NCI-H82 (cell line): Measurements from ENCODE around the gene KCNT1.

Experiments used
- DNase-seq: peaks from one replicate; lab custom pipeline; 2025; lab: John Stamatoyannopoulos, UW

The KCNT1 gene

DNA sequence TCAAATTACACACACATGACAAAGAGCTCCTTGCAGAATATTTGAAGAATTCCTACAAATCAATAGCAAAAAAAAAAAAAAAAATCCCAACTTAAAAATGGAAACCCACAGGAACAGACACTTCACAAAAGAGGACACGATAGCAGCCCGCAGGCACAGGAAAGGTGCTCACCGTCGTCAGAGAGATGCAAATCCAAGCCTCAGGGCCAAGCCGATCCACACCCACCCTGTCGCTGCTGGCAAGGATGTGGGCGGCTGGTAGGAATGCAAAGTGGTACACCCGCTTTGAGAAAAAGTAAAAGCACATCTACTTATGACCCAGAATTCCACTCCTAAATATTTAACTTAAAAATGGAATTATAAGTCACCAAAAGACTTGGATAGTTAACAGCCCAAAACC is 28.0 kb upstream of the KCNT1 start:
- no peak for DNase-seq

DNA sequence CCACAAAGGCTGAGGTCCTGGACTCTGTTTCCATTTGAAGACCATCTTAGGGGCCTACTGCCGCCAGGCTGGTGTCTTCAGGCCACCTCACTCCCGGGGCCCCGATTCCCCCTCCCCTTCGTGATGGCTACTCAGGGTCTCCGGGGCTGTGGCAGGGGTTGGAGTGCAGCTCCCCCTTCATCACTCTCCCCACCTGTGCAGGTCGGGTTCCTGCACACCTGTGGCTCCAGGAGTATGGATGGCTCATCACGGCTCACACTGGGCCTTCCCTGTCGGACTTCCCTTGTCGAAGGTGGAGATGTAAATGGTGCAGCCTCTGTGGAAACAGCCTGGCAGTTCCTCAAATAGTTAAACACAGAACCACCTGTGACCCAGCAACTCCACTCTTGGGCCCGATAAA is 27.0 kb upstream of the KCNT1 start:
- DNase-seq = no peak

DNA sequence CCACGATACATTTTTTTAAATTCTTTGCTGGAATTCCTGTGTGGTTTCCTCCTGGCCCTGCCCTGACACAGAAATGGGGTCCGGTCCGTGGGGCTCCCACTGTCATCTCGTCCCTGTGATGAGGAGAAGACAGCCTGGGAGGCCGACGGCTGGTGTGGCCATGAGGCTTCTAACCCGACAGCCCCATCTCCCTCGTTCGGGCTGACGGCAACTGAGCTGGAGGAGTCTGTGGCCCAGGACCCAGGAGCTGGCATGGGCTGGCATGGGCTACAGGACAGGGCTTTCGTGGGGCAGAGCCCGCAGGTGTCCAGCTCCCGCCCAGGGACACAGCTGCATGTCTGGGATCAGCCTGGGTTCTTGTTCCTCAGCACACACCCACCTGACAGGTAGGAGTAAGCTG is 25.1 kb upstream of the KCNT1 start:
- no peak for DNase-seq

DNA sequence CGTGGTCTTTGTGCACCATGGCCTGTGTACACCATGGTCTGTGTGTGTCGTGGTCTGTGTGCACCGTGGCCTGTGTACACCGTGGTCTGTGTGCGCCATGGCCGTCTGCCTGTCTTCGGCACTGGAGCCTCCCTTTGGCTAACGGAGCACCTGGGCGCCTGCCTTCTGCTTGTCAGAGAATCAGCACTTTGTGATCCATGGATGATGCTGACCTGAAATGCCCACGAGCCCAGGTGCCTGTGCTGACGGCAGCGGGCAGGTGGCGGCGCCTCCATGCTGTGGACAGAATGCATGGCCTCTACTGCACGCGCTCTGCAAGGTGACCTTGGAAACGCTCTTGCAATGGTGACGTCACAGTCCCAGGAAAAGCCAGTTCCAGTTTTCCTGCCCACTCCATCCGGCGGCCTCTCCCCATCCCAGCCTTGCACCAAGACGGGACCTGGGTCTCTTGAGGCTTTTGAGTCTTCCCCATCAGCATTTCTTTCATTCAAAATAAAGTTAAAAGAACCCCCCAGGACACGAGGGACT is 24.3 kb upstream of the KCNT1 start:
- DNase-seq = no peak

DNA sequence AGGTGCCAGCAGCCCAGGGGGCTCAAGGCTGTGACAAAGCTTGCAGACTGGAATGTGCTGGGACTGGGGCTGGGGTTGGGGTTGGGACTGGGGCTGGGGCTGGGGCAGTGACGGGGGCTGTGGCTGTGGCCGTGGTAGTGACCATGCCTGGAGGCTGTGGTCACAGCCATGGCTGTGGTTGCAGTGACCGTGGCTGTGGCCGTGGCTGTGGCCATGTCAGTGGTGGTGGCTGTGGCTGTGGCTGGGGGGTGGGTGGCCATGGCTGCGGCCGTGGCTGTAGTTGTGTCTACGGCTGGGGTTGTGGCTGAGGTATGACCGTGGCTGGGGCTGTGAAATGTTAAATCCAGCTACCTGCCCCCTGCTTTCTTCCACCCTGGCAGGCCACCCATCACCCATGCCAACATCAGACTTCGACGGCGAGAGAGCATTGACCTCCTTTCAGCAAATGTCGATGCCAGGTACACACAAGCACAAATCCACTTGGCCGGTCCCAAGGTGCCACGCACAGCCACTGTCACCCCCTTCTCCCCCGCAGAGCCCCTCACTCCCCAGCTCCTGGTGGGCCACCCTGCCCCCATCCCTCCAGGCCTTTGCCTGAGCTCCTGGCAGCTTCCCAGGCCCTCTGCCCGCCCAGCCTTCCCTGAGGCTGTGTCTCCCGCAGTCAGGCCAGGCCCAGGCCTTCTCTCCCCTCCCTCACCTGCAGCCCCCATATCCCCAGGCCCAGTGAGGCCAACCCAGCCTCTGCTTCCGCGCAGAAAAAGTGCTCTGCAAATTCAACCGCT is 23.6 kb upstream of the KCNT1 start:
- DNase-seq = no peak

DNA sequence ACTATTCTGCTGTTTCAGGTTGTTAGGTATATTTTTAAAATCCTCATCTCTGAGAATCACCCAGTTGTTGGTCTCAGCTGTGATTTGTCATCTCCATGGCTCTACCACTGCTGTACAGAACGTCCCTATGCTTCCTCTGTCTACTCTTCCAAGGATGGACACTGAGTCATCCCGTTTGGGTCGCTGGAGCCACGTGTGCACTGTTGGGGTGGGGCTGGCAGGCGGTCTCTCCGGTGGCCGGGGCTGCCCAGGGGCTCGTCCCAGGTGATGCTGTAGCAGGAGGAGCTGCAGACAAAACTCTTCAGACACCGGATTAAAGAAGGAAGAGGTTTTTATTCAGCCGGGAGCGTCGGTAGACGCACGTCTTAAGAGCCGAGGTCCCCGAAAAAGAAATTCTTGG is 21.9 kb upstream of the KCNT1 start:
- no peak for DNase-seq

DNA sequence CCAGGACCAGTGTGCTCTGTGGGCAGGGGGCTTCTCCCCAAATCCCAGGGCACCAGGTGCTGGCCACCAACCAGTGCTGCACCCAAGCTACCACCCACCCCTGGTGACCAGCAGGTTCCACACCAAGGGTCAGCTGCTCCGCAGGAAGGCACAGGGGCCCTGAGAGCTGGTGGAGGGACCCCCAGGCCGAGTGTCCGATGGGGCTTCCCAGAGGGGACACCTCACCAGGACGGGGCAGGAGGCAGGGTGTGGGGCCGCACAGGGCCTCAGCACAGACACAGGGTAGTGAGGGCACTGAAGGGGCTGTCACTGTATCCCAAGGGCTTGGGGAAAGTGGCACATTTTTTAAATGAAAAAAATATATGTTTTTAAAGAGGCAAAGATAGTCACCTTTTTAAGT is 20.8 kb upstream of the KCNT1 start:
- no peak for DNase-seq

DNA sequence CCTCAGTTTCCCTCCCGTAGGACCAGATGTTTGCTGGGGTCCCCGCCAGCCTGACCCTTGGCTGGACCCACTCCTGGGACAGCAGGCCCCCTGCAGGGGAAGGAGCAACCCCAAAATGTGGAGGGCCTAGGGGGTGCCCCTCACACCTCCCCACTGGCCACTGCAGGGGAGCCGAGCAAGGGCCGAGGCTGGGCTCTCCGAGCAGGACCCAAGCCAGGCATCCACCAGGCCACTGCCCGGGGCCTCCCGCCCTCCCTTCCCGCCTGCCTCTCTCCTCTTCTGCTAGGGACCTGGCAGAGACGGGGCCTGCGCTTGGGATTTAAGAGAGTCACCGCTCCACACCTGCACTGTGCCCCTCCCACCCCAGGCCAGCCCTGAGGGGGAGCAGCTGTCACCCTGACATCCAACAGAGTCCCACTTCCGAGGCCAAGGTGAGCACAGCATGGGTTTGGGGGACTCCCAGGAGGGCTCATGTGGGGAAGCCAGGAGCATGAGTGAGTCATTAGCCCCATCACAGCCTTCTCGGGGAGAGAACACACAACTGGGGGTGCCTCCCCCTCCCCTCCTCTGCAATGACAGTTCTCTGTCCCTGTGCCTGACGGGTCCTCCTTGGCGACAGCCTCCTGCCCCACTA is 18.5 kb upstream of the KCNT1 start:
- DNase-seq = no peak

DNA sequence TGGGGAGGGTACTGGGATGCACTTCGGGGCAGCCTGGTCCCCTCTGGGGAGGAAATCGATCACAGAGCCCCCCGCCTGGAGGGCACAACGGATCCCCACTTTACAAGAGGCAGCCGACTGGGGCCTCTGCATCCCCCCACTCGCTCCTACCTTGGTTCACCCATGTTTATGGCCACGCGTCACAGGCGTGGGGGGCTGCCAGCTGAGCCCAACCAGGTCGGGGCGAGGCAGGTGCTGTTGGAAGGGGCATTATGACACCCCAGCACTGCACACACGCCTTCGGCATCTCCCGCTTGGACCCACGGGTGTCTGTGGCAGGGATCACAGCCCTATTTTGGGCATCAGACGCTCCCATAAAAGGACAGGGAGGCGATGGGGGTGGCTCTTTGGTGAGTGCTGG is 17.3 kb upstream of the KCNT1 start:
- no peak for DNase-seq

DNA sequence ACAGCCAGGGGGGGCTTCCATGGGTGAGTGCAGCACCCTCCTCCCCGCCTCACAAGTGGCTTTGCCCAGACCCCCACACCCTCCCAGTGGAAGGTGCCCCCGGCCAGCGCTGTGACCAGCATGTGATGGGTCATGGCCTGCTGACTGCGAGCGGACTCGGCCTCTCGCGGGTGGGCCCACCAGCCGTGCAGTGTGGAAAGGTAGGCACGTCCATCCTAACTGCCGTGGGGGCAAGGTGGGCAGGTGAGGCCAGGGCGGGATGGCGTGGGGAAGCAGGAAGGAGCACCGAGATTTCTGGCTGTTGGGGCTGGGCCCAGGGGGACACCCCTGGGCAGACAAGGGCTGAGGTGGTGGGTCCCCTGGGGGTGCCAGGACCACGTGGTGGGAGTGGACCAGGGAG is 14.8 kb upstream of the KCNT1 start:
- DNase-seq = no peak

DNA sequence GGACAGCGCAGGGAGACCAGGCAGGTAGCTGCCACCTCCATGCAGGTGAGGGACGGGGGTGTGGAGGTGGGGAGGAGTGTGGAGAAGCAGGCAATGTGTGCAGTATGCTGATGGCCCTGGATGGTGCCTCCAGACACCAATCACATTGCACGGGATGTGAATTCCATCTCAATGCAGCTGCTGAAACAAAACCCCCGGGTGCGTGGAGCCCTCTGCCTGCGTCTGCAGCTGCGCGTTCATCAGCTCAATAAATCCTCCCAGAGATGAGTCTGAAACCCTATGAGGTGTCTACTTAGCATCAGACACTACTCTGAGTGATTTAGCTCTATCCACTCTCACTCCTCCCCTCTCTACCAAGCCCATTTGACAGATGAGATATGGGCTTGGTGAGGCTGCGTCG is 13.0 kb upstream of the KCNT1 start:
- no peak for DNase-seq

DNA sequence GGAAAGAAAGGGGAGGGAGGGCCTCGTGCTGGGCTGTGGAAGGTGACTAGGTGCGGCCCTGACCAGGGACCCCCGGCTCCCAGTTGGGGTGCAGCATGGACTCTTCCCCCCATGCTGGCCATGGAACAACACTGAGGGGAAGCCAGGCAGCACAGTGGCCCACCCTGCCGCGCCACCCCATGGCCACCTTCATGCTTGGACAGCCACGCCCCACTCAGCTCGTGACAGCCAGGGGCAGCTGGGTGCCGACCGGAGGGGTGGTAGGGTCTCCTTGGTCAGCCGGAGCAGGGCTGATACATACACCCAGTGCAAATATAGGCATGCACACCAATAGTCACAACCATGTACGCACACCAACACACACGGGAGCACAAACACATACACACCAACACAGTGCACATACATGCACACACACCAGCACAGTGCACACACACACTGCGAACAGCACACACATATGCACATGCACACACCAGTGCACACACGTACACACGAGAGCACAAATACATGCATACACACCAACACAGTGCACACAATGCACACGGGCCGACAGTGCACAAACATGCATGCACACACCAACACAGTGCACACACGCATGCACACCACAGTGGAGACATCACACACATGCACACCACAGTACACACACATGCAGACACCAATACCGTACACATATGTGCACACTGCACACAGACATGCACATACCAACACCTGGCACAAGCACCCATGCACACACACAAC is 11.0 kb upstream of the KCNT1 start:
- no peak for DNase-seq

DNA sequence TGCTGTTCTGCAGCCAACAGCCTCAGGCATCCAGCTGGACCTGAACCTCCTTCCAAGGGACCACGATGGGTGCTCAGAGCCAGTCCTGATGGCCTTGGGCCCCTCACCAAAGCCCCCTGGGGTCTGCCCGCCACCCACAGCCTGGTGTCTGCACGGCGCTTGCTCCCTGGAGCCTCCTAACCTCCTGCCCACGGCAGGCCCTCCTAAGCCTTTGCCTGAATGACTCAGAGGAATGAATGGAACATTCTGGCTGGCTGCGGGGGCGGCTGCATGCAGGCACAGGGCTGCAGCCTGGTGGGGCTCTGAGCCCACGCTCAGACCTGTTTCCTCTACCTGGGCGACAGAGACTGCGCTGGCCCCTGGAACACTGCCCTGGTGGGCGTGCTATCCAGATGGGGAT is 9.6 kb upstream of the KCNT1 start:
- no peak for DNase-seq

DNA sequence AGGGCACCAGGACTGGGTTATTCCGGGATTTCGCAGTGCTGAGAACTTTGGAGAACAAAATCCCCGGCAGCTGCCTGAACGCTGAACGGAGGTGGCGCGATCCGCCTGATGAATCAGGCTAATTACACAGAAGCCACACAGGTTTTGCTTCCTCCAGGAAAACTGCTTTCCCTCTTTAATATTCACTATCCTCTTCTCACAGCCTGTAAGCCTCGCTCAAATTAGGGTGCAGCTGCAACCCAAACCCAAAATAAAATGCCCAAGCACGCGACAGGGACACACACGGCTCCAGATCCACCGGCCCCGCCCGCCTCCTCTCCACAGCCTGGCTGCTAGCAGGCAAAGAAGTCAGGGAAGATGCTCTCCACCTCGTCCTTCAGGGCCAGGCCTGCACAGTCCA is 8.7 kb upstream of the KCNT1 start:
- no peak for DNase-seq

DNA sequence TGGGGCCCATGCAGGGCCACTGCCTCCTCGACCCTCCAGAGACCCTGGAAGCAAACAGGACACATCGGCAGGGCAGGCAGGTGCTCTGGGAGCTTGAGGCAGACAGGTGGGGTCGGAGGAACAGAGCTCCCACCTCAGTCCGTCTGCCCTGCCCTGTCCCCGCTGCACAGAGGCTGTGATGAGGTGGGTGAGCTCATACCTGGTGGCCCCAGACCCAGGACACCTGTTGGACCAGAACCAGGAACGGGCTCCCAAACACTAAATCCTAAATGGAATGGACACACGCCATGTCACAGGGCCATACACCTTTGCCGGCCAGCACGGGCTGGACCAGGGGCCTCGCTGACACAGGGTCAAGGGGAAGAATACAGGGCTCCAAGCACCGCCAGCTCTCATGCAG is 8.2 kb upstream of the KCNT1 start:
- no peak for DNase-seq

DNA sequence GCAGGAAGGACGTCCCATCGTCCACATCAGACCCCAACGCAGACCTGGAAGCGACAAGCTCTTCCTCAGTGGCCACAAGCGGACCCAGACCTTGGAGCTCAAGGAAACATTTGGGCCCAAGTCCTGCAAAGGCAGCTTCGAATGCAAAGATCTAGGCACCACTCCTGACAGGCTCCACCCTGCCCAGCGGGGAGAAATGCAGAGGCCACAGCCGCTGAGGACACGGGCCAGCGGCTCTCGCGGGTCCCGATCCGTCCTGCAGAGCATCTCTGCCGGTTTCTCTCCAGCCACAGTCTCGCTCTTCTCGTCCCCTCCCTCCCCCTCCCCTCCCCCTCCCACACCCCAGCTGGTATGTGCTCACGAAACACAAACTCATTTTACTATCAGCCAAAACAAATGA is 7.6 kb upstream of the KCNT1 start:
- no peak for DNase-seq

DNA sequence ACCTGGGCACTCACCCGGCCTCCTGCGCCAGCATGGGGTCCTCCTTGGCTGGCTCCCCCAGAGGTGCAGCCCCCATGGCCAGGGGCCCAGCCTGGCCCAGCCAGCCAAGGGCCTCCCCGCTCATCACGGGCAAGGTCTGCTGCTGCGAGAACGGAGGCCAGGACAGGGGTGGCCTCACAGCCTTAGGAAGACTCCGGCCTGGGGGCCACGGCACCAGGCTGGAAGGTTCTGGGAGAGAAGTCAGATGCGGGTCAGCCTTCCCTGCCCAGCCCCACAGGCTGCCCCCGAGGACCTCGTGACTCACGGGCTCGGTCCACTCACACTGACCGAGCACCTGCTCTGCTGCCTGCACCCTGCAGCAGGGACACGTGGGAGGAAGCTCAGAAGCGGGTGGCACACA is 6.9 kb upstream of the KCNT1 start:
- DNase-seq = no peak

DNA sequence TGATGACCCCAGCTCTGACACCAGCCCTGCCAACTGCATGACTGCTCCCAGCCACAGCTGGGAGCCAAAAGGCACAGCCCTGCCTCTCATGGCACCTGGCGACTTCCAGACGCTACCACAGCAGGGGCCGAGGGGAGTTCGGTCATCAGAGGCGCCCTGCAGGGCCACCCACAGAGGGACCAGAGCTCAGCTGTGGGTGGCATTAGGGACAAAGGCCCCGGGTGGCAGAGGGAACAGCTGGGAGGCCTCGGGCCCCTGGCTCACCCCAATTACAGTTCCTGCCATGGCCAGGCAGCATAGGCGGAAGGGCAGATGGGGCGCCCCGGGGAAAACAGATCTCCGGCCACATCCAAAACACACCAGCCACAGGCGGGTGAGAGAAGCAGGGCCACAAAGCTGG is 6.3 kb upstream of the KCNT1 start:
- no peak for DNase-seq

DNA sequence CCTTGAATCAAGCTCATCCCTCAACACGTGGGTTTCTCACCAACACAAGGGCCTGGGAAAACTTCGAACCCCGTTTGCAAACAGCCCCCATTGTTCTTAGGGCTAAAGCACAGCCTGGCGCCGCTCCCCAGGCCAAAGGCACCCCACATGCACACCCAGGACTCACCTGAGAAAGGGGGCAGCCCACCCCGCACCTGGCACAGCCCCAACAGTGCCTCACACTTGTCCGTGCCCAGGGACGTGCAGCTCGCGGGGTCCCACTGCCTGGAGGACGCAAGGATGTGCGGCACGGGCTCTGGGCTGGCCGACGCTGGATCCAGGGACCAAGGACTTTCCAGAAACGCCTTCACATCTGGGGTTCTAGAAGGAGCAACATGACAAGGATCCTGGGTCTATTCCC is 5.5 kb upstream of the KCNT1 start:
- DNase-seq = no peak

DNA sequence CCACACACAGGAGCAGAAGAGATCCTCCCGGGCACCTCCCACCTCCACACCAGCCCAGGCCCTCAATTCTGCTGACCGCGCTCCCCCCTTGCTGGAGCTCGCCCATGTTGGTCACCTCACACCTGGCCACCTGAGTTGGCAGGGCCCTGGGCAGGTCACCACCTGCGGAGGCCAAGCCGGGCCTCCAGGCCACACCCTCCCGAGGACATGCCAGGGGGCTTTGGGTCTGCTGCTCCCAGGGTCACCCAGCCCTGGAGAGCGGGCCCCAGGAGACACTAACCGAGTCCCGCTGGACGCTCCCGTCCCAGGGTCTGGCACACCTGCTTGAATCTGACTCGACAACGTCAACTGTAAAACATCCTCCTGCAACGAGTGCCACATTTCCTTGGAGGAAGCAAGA is 4.8 kb upstream of the KCNT1 start:
- DNase-seq = no peak

DNA sequence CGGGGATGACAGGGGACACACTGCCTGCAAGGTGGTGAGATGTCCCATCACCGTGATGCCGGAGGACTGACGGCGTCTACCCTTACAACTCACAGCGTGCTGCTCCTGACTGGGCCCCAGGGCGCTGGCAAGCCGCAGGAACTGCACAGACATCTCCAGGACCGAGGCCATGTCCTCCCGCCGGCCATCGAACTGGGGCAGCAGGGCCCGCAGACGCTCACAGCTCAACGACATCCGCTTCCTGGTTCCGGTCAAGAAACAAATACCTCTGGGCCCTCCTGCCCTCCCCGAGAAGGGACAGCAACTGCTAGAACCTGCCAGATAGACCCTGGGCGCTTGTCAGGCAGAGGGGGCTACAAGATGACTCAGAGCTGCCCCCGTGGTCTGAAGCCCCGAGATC is 3.7 kb upstream of the KCNT1 start:
- DNase-seq = no peak

DNA sequence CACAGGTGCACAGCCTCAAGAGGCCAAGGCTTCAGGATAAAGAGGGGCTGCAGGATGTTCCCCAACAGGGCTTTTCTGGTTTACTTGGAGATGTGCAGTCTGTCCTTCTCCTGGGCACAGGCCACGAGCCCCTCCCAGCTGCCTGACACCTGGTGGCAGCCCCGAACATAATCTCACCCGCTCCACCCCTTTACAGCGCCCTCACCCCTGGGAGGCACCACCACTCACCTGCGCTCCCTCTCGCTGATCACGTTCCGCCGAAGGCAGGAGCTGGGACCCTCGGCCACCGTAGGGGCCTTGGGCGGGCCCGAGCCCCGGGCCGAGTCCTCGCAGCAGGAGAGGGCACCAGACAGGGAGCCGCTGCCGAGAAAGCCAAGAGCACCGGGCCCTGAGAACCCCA is 3.2 kb upstream of the KCNT1 start:
- DNase-seq = no peak

DNA sequence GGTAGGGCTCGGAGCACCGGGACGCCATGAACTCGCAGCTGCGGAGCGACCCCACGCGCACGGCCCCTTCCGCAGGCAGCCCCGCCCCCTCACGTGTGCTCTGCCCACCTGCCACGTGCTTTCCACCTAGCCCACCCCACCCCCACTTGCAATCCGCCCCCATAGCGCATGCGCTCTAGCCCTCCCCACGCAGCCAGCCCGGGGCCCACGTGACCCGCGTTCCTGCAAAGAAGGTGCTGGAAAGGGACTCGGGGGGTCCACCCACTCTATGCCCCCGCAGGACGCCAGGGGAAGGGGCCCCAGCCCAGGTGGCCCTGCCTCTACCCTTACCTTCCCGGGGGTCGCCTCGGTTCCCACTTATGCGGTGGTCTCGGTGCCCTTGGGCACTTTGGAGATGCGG is 2.5 kb upstream of the KCNT1 start, which contains the start of gene SOHLH1:
Gene SOHLH1 (minus strand): TSS at position 42 of the 400 bp plus-strand sequence. CDS start 14 bp downstream, at position 28.
- DNase-seq = no peak
